Body of pancreas (tissue), 4 donors: ENCODE data around the gene LDLRAD4. TPM values are rescaled to one million over a fixed set of nuclear protein-coding genes. Genes with fewer than 3 reads are reported as not detected.
A peak's percentile ranks its signal among the peaks of the same experiment; 100 is the strongest.

Experiments used
- ATAC-seq: fragments of 150-250 bp; one replicate; pipeline ENCODE4 v1.9.1; 2016
- DNase-seq, 4 donors: peaks; one replicate each; pipeline ENCODE4 v3.0.0-alpha.2; 2019
- H3K27ac ChIP-seq, 4 donors: fragments of 200-600 bp; sonication (generic); 1 replicate in 3 of 4; 2 replicates in 1 of 4; pipeline versions ENCODE4 v1.5.1 to v1.6.1; 2016 to 2019; ENCODE audit warnings: mild to moderate bottlenecking in 1 of 4, mixed read lengths in 1 of 4, moderate library complexity in 1 of 4
- H3K27me3 ChIP-seq, 2 donors: fragments of 200-600 bp; sonication (generic); one replicate each; pipeline ENCODE4 v1.6.0; 2016; ENCODE audit warnings: mild to moderate bottlenecking in 1 of 2
- H3K36me3 ChIP-seq, 2 donors: fragments of 200-600 bp; sonication (generic); replicated peaks in 1 of 2; 2 replicates each; pipeline ENCODE4 v1.5.1; 2016; ENCODE audit warnings: low read depth in 2 of 2; ENCODE audit not compliant: insufficient read depth in 1 of 2
- H3K4me1 ChIP-seq: fragments of 200-600 bp; sonication (generic); one replicate; pipeline ENCODE4 v1.6.0; 2016
- H3K4me3 ChIP-seq, 2 donors: fragments of 200-600 bp; sonication (generic); 1 replicate in 1 of 2; 2 replicates in 1 of 2; pipeline ENCODE4 v1.5.1; 2016 to 2019
- H3K9me3 ChIP-seq, 3 donors: fragments of 200-600 bp; sonication (generic); 1 replicate in 2 of 3; 2 replicates in 1 of 3; pipeline ENCODE4 v1.5.1; 2016
- CTCF ChIP-seq, 7 experiments: fragments of 450-650 bp in 4 of 7; fragments of 200-600 bp in 3 of 7; sonication (generic) in 3 of 7; IDR thresholded peaks; one replicate each; pipeline ENCODE4 v1.5.1; 2016 to 2019; ENCODE audit warnings: antibody characterized with exemption in 7 of 7
- POLR2A ChIP-seq, 3 donors: fragments of 450-650 bp; IDR thresholded peaks; one replicate each; pipeline ENCODE4 v1.6.1; 2016; ENCODE audit warnings: antibody characterized with exemption in 3 of 3, mild to moderate bottlenecking in 2 of 3
- WGBS, 2 donors: methylation state at CpG; one replicate each; pipeline ENCODE4 v1.1.5; 2017; 5-methylcytosine and 5-hydroxymethylcytosine counted together
- intact Hi-C: fragments of 100-400 bp; cut with DNase I; formaldehyde crosslinking; loops from one replicate; pipeline ENCODE4 v1.15.1; 2023
- total RNA-seq, 2 donors: library from RNA; depleted of rRNA; stranded (reverse); fragments of >200 nt; gene quantifications; one replicate each; pipeline ENCODE4 v1.1.0, GENCODE V29; 2016

LDLRAD4 gene
- total RNA-seq, 2 donors from 2014 or later = 8.6 to 35.9 TPM

DNA sequence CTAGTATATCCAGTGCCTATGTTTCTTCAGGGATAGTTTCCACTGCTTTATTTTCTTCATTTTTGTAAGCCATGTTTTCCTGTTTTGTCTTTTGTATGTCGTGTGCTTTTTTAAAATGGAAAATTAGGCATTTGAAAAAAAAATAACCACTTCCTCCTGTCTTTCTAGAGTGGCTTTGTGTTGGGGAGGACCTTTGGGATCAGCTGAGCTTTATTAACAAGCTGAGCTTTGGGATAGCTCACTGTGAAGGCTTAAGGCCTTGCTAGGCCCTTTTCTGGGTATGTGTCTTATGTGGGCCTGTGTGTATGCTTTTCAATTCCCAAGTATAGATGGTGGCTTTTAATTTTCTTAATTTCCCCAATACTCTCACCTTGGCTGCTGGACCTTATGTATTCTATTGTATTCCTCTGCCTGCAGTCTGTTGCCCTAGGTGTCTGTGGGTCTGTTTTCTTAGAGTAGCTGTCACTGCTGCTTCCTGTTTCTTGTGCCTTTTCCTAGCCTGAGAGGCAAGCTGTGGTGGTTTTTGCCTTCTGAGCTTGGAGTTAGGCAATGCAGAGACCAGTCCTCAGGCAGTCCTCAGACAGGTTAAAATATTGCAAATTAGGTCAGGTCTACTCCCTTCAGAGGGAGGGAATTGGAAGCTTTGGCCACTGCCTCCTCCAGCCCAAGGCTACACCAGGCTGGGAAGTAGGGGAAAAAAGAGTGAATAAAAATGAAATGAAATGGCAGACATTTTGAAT is 134.7 kb downstream of the LDLRAD4 start:
- DNase-seq (no peak), ATAC-seq (no peak)
- H3K27me3 ChIP-seq = no peaks in the 10 kb centered on the region
- no peak overlapping the region for H3K4me3 ChIP-seq
- 34 to 47% methylated on average over 1 of the region's 1 CpG for WGBS, 2 donors
- H3K27ac ChIP-seq = no peak overlapping the region
- intact Hi-C loops = no loop called here
- H3K9me3 ChIP-seq = peaks cover 0 to 7% (median 0%) of the 10 kb centered on the region in 3 donors
- TF ChIP-seq CTCF (IDR thresholded peaks at IDR 0.05) (no peak), POLR2A (IDR thresholded peaks at IDR 0.05) (no peak)
- no peaks in the 10 kb centered on the region for H3K36me3 ChIP-seq
- no peaks in the 10 kb centered on the region for H3K4me1 ChIP-seq

GRCh38 chr18:13354402-13354801 is 135.8 kb downstream of the LDLRAD4 start:
- intact Hi-C loops = no loop called here
- no peak for ATAC-seq
- WGBS, 2 donors = 87 to 90% methylated on average over 1 of the region's 1 CpG

GRCh38 chr18:13356032-13356431 is 137.5 kb downstream of the LDLRAD4 start:
- Histone ChIP-seq H3K36me3 (no peaks in the 10 kb centered on the region), H3K4me1 (no peaks in the 10 kb centered on the region), H3K9me3 (no peaks in the 10 kb centered on the region), H3K4me3 (no peak overlapping the region), H3K27ac (no peak overlapping the region), H3K27me3 (no peaks in the 10 kb centered on the region)
- no peak for TF ChIP-seq CTCF (IDR thresholded peaks at IDR 0.05)
- TF ChIP-seq POLR2A (IDR thresholded peaks at IDR 0.05) = no peak
- DNase-seq = no peak
- WGBS, 2 donors = 88% methylated on average over 6 of the region's 6 CpGs
- intact Hi-C loops = no loop called here
- ATAC-seq = no peak

More at GRCh38 chr18:13354402-13354801, 135.8 kb downstream of the LDLRAD4 start:
- Histone ChIP-seq H3K4me1 (no peaks in the 10 kb centered on the region), H3K27ac (no peak overlapping the region), H3K27me3 (no peaks in the 10 kb centered on the region), H3K9me3 (no peaks in the 10 kb centered on the region), H3K36me3 (no peaks in the 10 kb centered on the region), H3K4me3 (no peak overlapping the region)
- TF ChIP-seq POLR2A (IDR thresholded peaks at IDR 0.05) = no peak
- no peak for TF ChIP-seq CTCF (IDR thresholded peaks at IDR 0.05)
- DNase-seq = no peak

GRCh38 chr18:13357289-13357688 is 138.7 kb downstream of the LDLRAD4 start:
- no peaks in the 10 kb centered on the region for H3K4me1 ChIP-seq
- no peak overlapping the region for H3K4me3 ChIP-seq
- TF ChIP-seq POLR2A (IDR thresholded peaks at IDR 0.05) = no peak
- TF ChIP-seq CTCF (IDR thresholded peaks at IDR 0.05) = no peak
- no peak overlapping the region for H3K27ac ChIP-seq
- intact Hi-C loops = no loop called here
- H3K9me3 ChIP-seq = no peaks in the 10 kb centered on the region
- DNase-seq = no peak
- no peaks in the 10 kb centered on the region for H3K27me3 ChIP-seq
- no peaks in the 10 kb centered on the region for H3K36me3 ChIP-seq
- ATAC-seq = no peak

DNA sequence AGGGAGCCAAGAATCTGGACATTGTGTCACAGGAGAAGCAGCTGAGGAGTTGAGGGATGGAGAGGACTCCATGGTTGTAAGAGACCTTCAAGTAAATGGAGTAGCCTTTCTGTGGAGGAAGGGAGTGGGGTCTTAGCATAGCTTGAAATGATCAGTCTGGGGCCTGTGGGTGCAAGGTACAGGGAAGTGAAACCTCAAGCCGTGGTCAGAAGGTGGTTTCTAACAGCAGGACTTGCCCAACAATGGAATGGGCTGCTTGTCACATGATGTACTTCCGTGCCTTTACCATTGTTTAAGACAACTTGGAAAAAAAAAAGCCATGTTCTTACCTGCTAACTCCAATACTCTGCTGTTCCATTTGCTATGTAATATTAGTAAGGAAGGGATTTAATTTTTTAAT is 140.7 kb downstream of the LDLRAD4 start:
- H3K4me3 ChIP-seq = no peak overlapping the region
- H3K27me3 ChIP-seq = no peaks in the 10 kb centered on the region
- H3K4me1 ChIP-seq = no peaks in the 10 kb centered on the region
- H3K9me3 ChIP-seq = no peaks in the 10 kb centered on the region
- ATAC-seq = no peak
- no peak overlapping the region for H3K27ac ChIP-seq
- TF ChIP-seq POLR2A (IDR thresholded peaks at IDR 0.05) (no peak), CTCF (IDR thresholded peaks at IDR 0.05) (no peak)
- WGBS, 2 donors = 71 to 77% methylated on average over 2 of the region's 2 CpGs
- intact Hi-C loops = no loop called here
- peak in 1 of 4 donors; percentile 30 for DNase-seq
- no peaks in the 10 kb centered on the region for H3K36me3 ChIP-seq
